Vagina (tissue), 2 donors: ENCODE measurements around the gene C1QTNF8. TPM values are rescaled to one million over a fixed set of nuclear protein-coding genes. Genes with fewer than 3 reads are reported as not detected.

Experiments
- DNase-seq, 2 donors: peaks; one replicate each; pipeline ENCODE4 v3.0.0-alpha.2; 2017; ENCODE audit errors: extremely low spot score in 2 of 2
- H3K27ac ChIP-seq: fragments of 200-600 bp; sonication (generic); one replicate; pipeline ENCODE4 v1.5.1; 2019
- H3K27me3 ChIP-seq: fragments of 200-600 bp; sonication (generic); one replicate; pipeline ENCODE4 v1.5.1; 2019
- H3K36me3 ChIP-seq, 2 donors: fragments of 200-600 bp; sonication (generic); one replicate each; pipeline ENCODE4 v1.5.1; 2017 to 2019
- H3K4me1 ChIP-seq: fragments of 200-600 bp; sonication (generic); one replicate; pipeline ENCODE4 v1.5.1; 2019
- H3K4me3 ChIP-seq, 2 donors: fragments of 200-600 bp; sonication (generic); 1 replicate in 1 of 2; 2 replicates in 1 of 2; pipeline ENCODE4 v1.5.1; 2016 to 2019
- H3K9me3 ChIP-seq: fragments of 200-600 bp; sonication (generic); one replicate; pipeline ENCODE4 v1.5.1; 2019
- POLR2A ChIP-seq, 2 donors: fragments of 450-650 bp; IDR thresholded peaks; one replicate each; pipeline ENCODE4 v1.6.1; 2017; ENCODE audit warnings: antibody characterized with exemption in 2 of 2, mild to moderate bottlenecking in 2 of 2, moderate library complexity in 2 of 2
- POLR2AphosphoS5 ChIP-seq, 2 donors: sonication (generic); formaldehyde crosslinking; IDR thresholded peaks; one replicate each; pipeline ENCODE4 v1.9.0; 2017; ENCODE audit warnings: antibody characterized with exemption in 2 of 2, mild to moderate bottlenecking in 2 of 2, low read depth in 1 of 2; ENCODE audit not compliant: insufficient read depth in 1 of 2
- intact Hi-C: fragments of 100-400 bp; cut with DNase I; formaldehyde crosslinking; loops from one replicate; pipeline ENCODE4 v1.15.1; 2023
- total RNA-seq: library from RNA; depleted of rRNA; stranded (reverse); fragments of >200 nt; gene quantifications from one replicate; pipeline ENCODE4 v1.2.3, GENCODE V29; 2016
- TF ChIP-seq, protein P1 (sequence below), 3 experiments: fragments of 450-650 bp in 2 of 3; fragments of 200-600 bp in 1 of 3; sonication (generic) in 1 of 3; IDR thresholded peaks; one replicate each; pipeline ENCODE4 v1.5.1; 2017 to 2019; ENCODE audit warnings: antibody characterized with exemption in 3 of 3, mild to moderate bottlenecking in 2 of 3, moderate library complexity in 2 of 3

Gene C1QTNF8
- total RNA-seq, 1 donor from 2014 or later = not detected

DNA sequence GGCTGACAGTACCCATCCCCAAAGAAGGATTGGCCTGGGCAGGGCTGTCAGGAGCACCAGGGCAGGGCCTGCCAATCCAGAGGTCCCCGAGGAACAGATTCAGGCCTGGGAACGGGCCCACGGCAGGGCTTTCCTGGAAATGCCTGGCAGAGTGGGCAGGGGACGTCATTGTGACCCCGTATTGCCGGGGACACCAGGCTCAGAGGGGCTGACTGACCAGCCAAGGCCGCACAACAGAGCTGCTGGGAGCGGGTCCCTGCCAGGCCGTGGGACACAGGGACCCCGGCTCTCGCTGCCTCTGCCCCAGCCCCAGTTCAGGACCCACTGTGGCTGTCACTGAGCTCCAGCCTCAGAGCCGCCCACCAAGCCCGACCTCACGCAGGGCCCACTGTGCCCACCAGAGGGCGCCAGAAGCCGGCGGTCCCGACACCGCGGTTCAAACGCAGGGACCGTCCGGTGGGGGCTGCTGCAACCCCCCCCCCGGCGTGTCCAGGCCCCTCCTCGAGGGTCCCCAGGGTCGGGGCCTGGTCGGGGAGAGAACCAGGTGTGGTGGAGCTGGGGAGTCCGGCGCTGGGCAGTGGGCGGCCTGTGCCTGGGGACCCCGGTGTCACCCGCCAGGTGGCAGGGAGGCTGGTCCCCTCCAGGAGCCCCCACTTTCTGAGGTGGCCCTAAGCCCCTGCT is 38.7 kb downstream of the C1QTNF8 start:
- intact Hi-C loops = loop anchor here (10.0 kb wide), 1 partner anchor 343 kb away; the partner anchor contains the start of gene METRN
- no peak for DNase-seq
- TF ChIP-seq POLR2A (IDR thresholded peaks at IDR 0.05) = no peak
- TF ChIP-seq, protein P1, sequence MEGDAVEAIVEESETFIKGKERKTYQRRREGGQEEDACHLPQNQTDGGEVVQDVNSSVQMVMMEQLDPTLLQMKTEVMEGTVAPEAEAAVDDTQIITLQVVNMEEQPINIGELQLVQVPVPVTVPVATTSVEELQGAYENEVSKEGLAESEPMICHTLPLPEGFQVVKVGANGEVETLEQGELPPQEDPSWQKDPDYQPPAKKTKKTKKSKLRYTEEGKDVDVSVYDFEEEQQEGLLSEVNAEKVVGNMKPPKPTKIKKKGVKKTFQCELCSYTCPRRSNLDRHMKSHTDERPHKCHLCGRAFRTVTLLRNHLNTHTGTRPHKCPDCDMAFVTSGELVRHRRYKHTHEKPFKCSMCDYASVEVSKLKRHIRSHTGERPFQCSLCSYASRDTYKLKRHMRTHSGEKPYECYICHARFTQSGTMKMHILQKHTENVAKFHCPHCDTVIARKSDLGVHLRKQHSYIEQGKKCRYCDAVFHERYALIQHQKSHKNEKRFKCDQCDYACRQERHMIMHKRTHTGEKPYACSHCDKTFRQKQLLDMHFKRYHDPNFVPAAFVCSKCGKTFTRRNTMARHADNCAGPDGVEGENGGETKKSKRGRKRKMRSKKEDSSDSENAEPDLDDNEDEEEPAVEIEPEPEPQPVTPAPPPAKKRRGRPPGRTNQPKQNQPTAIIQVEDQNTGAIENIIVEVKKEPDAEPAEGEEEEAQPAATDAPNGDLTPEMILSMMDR (IDR thresholded peaks at IDR 0.05) = peak; percentile 46 to 77 (median 57)

DNA sequence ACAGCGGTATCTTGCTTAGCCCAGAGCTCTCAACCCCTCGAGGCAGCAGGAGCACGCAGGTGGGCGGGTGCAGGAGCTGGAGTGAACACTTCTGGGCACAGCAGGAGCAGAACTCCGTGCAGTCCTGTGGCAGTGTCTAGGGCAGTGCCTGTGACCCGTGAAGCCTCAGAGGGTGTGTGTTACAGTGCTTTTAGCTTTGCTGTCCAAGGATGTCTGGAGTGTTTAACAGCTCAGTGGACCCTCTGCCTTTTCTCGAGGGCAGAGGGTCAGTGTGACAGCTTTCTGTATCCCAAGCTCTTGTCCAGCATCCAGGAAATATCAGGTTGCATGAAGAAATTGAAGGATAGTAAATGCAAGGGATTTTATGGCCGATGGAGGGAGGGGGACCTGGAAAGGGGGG is 39.8 kb downstream of the C1QTNF8 start:
- no peaks in the 10 kb centered on the region for H3K9me3 ChIP-seq
- intact Hi-C loops = loop anchor here (10.0 kb wide), 1 partner anchor 341 kb away; the partner anchor contains the start of gene METRN
- H3K27ac ChIP-seq = no peak overlapping the region
- no peak for DNase-seq
- TF ChIP-seq, protein P1 (IDR thresholded peaks at IDR 0.05) = no peak
- TF ChIP-seq POLR2A (IDR thresholded peaks at IDR 0.05) = no peak
- TF ChIP-seq POLR2AphosphoS5 (IDR thresholded peaks at IDR 0.05; ENCODE audit: insufficient read depth in 1 of 2, low read depth in 1 of 2) = no peak
- no peaks in the 10 kb centered on the region for H3K27me3 ChIP-seq
- no peaks in the 10 kb centered on the region for H3K36me3 ChIP-seq
- H3K4me3 ChIP-seq = no peak overlapping the region
- peaks cover 6% of the 10 kb centered on the region for H3K4me1 ChIP-seq

More for the DNA sequence above, 38.7 kb downstream of the C1QTNF8 start:
- Histone ChIP-seq H3K4me1 (peaks cover 6% of the 10 kb centered on the region), H3K9me3 (no peaks in the 10 kb centered on the region), H3K4me3 (no peak overlapping the region), H3K27ac (no peak overlapping the region), H3K36me3 (no peaks in the 10 kb centered on the region), H3K27me3 (no peaks in the 10 kb centered on the region)

DNA sequence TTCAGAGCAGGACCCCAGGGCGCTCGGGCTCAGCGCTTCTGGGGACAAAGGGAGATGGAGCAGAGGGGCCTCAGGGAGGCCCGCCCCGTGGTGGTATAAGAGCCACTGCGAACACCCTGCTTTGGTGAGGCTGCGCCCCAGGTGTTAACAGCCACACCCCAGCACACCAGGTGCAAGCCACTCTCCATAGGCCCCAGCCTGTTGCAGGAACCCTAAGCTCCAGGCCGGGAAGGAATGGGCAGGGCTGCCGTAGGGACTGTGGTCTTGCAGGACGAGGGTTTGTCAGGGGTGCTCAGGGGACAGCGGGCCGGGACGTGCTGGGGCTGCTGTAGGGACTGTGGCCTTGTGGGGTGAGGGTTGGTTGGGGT is 40.5 kb downstream of the C1QTNF8 start:
- Histone ChIP-seq H3K4me3 (no peak overlapping the region), H3K9me3 (no peaks in the 10 kb centered on the region), H3K36me3 (no peaks in the 10 kb centered on the region), H3K27ac (no peak overlapping the region), H3K4me1 (peaks cover 6% of the 10 kb centered on the region), H3K27me3 (no peaks in the 10 kb centered on the region)
- no peak for TF ChIP-seq POLR2AphosphoS5 (IDR thresholded peaks at IDR 0.05; ENCODE audit: insufficient read depth in 1 of 2, low read depth in 1 of 2)
- no peak for TF ChIP-seq POLR2A (IDR thresholded peaks at IDR 0.05)
- TF ChIP-seq, protein P1 (IDR thresholded peaks at IDR 0.05) = no peak
- intact Hi-C loops = loop anchor here (10.0 kb wide), 1 partner anchor 341 kb away; the partner anchor contains the start of gene METRN
- no peak for DNase-seq

DNA sequence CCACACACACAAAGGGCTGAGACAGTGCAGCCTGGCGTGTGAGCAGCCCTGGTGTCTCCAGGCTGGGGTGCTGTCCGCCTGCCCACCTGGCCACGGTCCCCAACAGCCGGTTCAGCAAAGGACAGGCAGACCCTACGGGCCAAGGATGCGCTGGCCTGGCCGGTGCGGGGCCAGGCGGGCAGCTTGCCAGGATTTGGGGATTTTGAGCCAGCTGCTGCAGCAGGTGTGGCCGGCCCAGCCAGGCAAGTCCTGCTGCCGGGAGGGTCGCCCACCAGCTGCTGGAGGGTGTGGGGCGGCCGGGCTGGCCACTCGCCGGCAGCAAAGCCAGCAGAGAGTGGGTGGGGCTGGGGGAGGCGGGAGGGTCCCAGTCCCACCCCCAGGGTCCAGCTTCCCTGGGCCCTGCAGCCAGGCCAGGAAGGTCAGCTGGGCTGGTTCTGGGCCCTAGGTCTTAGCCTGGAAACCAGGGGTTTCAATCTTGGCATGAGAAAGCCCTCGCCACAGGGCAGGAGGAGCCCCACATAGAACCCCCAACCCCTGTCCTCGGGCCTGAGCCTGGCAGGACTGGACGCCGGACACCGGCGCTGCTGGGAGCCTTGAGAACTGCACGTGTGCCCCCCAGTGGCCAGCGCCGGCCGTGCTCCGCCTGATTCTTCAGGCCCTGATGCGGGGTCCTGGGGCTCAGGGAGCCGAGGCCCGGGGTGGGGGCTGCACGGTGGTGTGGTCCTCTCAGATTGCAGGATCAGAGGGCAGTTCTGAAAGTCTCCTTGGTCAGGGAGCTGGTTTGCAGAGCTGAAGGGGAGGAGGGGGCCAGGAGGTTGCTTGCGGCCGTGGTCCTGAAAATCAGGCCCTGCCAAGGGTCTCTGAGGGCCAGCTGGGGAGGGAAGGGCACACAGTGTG is 41.1 kb downstream of the C1QTNF8 start:
- Histone ChIP-seq H3K4me3 (no peak overlapping the region), H3K27ac (no peak overlapping the region), H3K27me3 (no peaks in the 10 kb centered on the region), H3K9me3 (no peaks in the 10 kb centered on the region), H3K4me1 (peaks cover 6% of the 10 kb centered on the region), H3K36me3 (no peaks in the 10 kb centered on the region)
- TF ChIP-seq, protein P1 (IDR thresholded peaks at IDR 0.05) = peak; percentile 41 to 60 (median 48)
- TF ChIP-seq POLR2AphosphoS5 (IDR thresholded peaks at IDR 0.05; ENCODE audit: insufficient read depth in 1 of 2, low read depth in 1 of 2) (no peak), POLR2A (IDR thresholded peaks at IDR 0.05) (no peak)
- DNase-seq = no peak
- intact Hi-C loops = loop anchor here (10.0 kb wide), 1 partner anchor 340 kb away; the partner anchor contains the start of gene METRN
